ENCODE data around the gene PLCD3.

GRCh38 chr17:45172232-45172540 lies 39.9 kb upstream of the PLCD3 start:
- TF ChIP-seq CTCF (IDR thresholded peaks at IDR 0.05) = no peak
- TF ChIP-seq POLR2A (IDR thresholded peaks at IDR 0.05) = no peak
- TF ChIP-seq POLR2AphosphoS5 (IDR thresholded peaks at IDR 0.05; ENCODE audit: insufficient read depth in 1 of 2, low read depth in 1 of 2) = no peak
